RWPE1 (cell line): ENCODE results near the gene SPTLC3.

Source experiments
- CTCF ChIA-PET: fragments of 350-600 bp; sonication (Branson Sonifier 250); formaldehyde crosslinking; extraction: SDS; loops from one replicate; lab custom pipeline; 2021; lab: Yijun Ruan, JAX
- POLR2A ChIA-PET: fragments of 400-600 bp; formaldehyde crosslinking; extraction: SDS; loops from one replicate; lab custom pipeline; 2020; ENCODE audit warnings: antibody characterized with exemption; ENCODE audit not compliant: low non-redundant PET; lab: Yijun Ruan, JAX
- DNase-seq: peaks from one replicate; pipeline ENCODE4 v3.0.0; 2012; ENCODE audit warnings: low spot score
- H3K27ac ChIP-seq: fragments of 450-650 bp; 2 replicates; pipeline ENCODE4 v1.5.1; 2017
- CTCF ChIP-seq: fragments of 450-650 bp; conservative IDR thresholded peaks from 2 replicates; pipeline ENCODE4 v1.5.1; 2017; ENCODE audit warnings: low read depth, mild to moderate bottlenecking

The SPTLC3 gene

GRCh38 chr20:13125486-13125885 is 116.7 kb downstream of the SPTLC3 start:
- ChIA-PET CTCF (interaction anchor here (0.7 kb wide), 1 partner anchor 42 kb away, joined by 3 read pairs; no protein-coding TSS in a partner anchor), POLR2A (no interaction called here)
- TF ChIP-seq CTCF: no peak
- H3K27ac ChIP-seq: no peak overlapping the region
- no peak for DNase-seq

DNA sequence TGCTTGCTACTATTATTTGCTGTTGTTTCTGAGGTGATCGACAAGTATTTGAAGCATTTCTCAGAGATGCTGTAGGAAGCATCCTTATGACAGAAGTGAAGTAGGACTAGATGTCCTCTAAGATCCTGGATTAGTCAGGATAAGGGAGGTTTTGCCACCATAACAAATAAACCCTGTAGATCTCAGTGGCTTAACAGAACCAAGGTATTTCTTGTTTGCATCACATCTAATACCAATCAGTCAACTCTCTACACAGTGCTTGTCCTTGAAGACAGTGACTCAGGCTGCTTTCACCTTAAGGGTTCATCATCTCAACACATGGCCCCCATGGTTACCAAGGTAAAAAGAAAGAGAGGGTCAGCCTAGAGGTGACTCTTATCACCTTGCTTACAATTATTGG is 119.4 kb downstream of the SPTLC3 start:
- DNase-seq: no peak
- TF ChIP-seq CTCF: no peak
- no peak overlapping the region for H3K27ac ChIP-seq
- ChIA-PET POLR2A (no interaction called here), CTCF (no interaction called here)

- no peak overlapping the region for H3K27ac ChIP-seq
These were observed 121.4 kb downstream of the SPTLC3 start for GRCh38 chr20:13130061-13130706.

DNA sequence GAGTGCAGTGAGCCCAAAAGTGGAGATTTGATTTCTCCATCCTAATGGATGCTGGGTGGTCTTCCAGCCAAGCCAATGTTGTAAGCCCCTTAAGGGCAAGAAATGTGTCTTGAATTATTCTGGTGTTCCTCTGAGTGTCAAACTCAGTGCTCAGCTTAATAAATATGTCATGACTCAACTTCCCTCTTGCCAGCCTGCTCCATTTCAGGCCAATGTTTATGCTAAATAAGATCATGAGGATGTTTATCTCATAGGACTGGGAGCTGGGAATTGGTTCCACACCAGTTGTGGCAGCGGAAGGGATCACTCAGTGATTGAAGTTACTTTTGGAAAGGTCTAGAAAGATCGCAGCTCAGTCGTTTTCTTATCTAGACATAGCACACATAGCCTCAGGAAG is 121.9 kb downstream of the SPTLC3 start:
- CTCF ChIA-PET: interaction anchor here (0.5 kb wide), 1 partner anchor 664 kb away, joined by 4 read pairs; no protein-coding TSS in a partner anchor

More at GRCh38 chr20:13130061-13130706, 121.4 kb downstream of the SPTLC3 start:
- ChIA-PET POLR2A (no interaction called here), CTCF (interaction anchor here (0.6 kb wide), 2 partner anchors 135 to 644 kb away, joined by 3 read pairs; no protein-coding TSS in a partner anchor)
- TF ChIP-seq CTCF: no peak
- no peak for DNase-seq

DNA sequence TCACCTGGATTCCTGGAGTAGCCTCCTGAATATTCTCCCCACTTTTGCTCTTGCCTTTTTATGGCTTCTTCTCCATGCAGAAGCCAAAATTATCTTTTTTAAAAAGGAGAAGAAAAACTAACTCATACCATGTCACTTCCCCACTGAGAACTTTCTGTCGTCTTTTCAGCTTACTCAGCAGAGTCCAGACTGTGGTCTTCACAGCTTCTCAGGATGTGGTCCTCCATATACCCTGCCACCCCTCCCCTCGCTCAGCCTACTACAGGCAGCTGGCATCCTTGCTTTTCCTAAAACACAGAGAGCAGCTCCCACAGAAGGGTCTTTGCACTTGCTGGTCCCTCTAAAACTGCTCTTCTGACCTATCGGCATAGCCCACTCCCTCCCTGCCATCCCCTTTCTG is 122.9 kb downstream of the SPTLC3 start:
- no peak overlapping the region for H3K27ac ChIP-seq
- no peak for TF ChIP-seq CTCF
- POLR2A ChIA-PET: no interaction called here
- no peak for DNase-seq
- CTCF ChIA-PET: no interaction called here

More for the DNA sequence above, 121.9 kb downstream of the SPTLC3 start:
- TF ChIP-seq CTCF: no peak
- H3K27ac ChIP-seq: no peak overlapping the region
- POLR2A ChIA-PET: no interaction called here
- DNase-seq: no peak

DNA sequence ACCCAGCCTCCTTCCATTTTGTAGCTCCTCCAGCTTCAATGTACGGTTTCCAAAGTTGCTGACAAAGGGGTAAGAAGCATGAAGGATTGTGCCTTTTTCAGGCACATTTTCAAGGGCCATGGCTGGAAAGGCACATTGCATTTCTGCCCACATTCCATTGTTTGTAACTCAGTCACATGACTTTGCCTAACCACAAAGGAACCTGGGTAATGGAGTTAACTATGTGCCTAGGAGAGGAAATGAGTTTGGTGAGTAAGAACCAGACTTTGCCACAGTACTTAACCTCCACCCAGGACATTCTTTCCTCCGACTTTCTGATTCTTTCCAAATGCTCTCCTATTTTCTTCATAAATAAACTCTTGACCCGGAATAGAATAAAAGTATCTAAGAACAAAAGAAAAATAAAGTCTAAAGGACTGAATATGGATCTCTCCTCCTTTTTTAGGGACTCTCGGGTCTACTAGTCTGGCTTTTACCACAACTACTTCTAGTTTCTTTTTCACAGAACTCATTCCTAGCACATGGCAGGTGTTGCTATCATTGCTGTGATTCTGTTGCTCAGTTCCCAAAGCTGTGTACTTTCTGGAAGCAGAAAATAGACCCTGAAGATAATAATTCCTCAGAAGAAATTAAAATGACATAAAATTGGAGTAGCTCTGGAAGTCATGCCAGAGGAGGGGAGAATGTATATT is 130.8 kb downstream of the SPTLC3 start:
- ChIA-PET CTCF (interaction anchor here (1.2 kb wide), 1 partner anchor 23 kb away, joined by 3 read pairs; no protein-coding TSS in a partner anchor), POLR2A (no interaction called here)
- DNase-seq: no peak
- TF ChIP-seq CTCF: no peak
- no peak overlapping the region for H3K27ac ChIP-seq
